Tibial nerve (tissue), 4 donors: ENCODE results near the gene DUS1L. TPM values are rescaled to one million over a fixed set of nuclear protein-coding genes. Genes with fewer than 3 reads are reported as not detected.

Source experiments
- DNase-seq, 2 donors: peaks; one replicate each; pipeline ENCODE4 v3.0.0-alpha.2; 2019; ENCODE audit warnings: low spot score in 2 of 2
- H3K27ac ChIP-seq, 4 donors: fragments of 200-600 bp; sonication (generic) in 3 of 4; one replicate each; pipeline ENCODE4 v1.5.1; 2017 to 2019; ENCODE audit warnings: mild to moderate bottlenecking in 1 of 4
- H3K27me3 ChIP-seq, 2 donors: fragments of 200-600 bp; sonication (generic) in 1 of 2; one replicate each; pipeline versions ENCODE4 v1.5.1 to v1.6.0; 2017 to 2019
- H3K36me3 ChIP-seq, 3 donors: fragments of 200-600 bp; sonication (generic); one replicate each; pipeline ENCODE4 v1.5.1; 2018 to 2019
- H3K4me1 ChIP-seq, 4 donors: fragments of 200-600 bp; sonication (generic) in 3 of 4; one replicate each; pipeline ENCODE4 v1.5.1; 2017 to 2019
- H3K4me3 ChIP-seq, 4 donors: fragments of 200-600 bp; sonication (generic) in 3 of 4; one replicate each; pipeline ENCODE4 v1.5.1; 2017 to 2019; ENCODE audit warnings: mild to moderate bottlenecking in 1 of 4, moderate library complexity in 1 of 4
- H3K9me3 ChIP-seq, 4 donors: fragments of 200-600 bp; sonication (generic) in 3 of 4; one replicate each; pipeline ENCODE4 v1.5.1; 2017 to 2019
- CTCF ChIP-seq, 5 experiments: fragments of 200-600 bp in 3 of 5; fragments of 450-650 bp in 2 of 5; sonication (generic) in 3 of 5; IDR thresholded peaks; one replicate each; pipeline ENCODE4 v1.5.1; 2016 to 2019; ENCODE audit warnings: antibody characterized with exemption in 5 of 5, mild to moderate bottlenecking in 3 of 5, moderate library complexity in 2 of 5
- EP300 ChIP-seq, 2 donors: sonication (generic); formaldehyde crosslinking; IDR thresholded peaks; one replicate each; pipeline ENCODE4 v1.6.1; 2017; ENCODE audit warnings: antibody characterized with exemption in 2 of 2, mild to moderate bottlenecking in 1 of 2
- POLR2A ChIP-seq, 2 donors: fragments of 450-650 bp; IDR thresholded peaks; one replicate each; pipeline ENCODE4 v1.6.1; 2017; ENCODE audit warnings: antibody characterized with exemption in 2 of 2, mild to moderate bottlenecking in 2 of 2, moderate library complexity in 2 of 2
- WGBS, 2 donors: methylation state at CpG; one replicate each; pipeline ENCODE4 v1.1.5; 2018; 5-methylcytosine and 5-hydroxymethylcytosine counted together
- total RNA-seq, 4 donors: library from RNA; depleted of rRNA; stranded (reverse); fragments of >200 nt; gene quantifications; one replicate each; pipeline ENCODE4 v1.1.0, GENCODE V29; 2016

Gene DUS1L
- total RNA-seq, 4 donors from 2014 or later = 85.2 to 179 (median 106) TPM

- no peak overlapping the region for H3K4me3 ChIP-seq
- no peaks in the 10 kb centered on the region for H3K27me3 ChIP-seq
- no peaks in the 10 kb centered on the region for H3K9me3 ChIP-seq
- H3K27ac ChIP-seq = no peak overlapping the region
- peaks cover 3 to 55% (median 19%) of the 10 kb centered on the region in 4 donors for H3K4me1 ChIP-seq
- no peak for DNase-seq
- H3K36me3 ChIP-seq = peaks cover 0 to 76% (median 23%) of the 10 kb centered on the region in 3 donors
- WGBS, 2 donors = 90 to 91% methylated on average over 18 to 26 of the region's 28 CpGs
- TF ChIP-seq POLR2A (IDR thresholded peaks at IDR 0.05) (no peak), CTCF (IDR thresholded peaks at IDR 0.05) (no peak), EP300 (IDR thresholded peaks at IDR 0.05) (no peak)
Measured at GRCh38 chr17:82053556-82054263, 11.9 kb downstream of the DUS1L start.

- DNase-seq = no peak
- peak overlapping the region in 2 of 4 donors; percentile 69 to 95 for H3K4me3 ChIP-seq
- peaks cover 0 to 76% (median 23%) of the 10 kb centered on the region in 3 donors for H3K36me3 ChIP-seq
- no peaks in the 10 kb centered on the region for H3K9me3 ChIP-seq
- peaks cover 3 to 61% (median 19%) of the 10 kb centered on the region in 4 donors for H3K4me1 ChIP-seq
- H3K27ac ChIP-seq = peak overlapping the region in 1 of 4 donors; percentile 90
- H3K27me3 ChIP-seq = no peaks in the 10 kb centered on the region
- 87 to 90% methylated on average over 12 to 19 of the region's 19 CpGs for WGBS, 2 donors
- no peak for TF ChIP-seq POLR2A (IDR thresholded peaks at IDR 0.05)
- no peak for TF ChIP-seq EP300 (IDR thresholded peaks at IDR 0.05)
- TF ChIP-seq CTCF (IDR thresholded peaks at IDR 0.05) = no peak
Measured at GRCh38 chr17:82053130-82053529, 12.5 kb downstream of the DUS1L start.

GRCh38 chr17:82052638-82053059 is 13.0 kb downstream of the DUS1L start:
- Histone ChIP-seq H3K27me3 (no peaks in the 10 kb centered on the region), H3K4me1 (peaks cover 3 to 62% (median 19%) of the 10 kb centered on the region in 4 donors), H3K9me3 (no peaks in the 10 kb centered on the region), H3K4me3 (peak overlapping the region; percentile 69 to 95 (median 78)), H3K36me3 (peaks cover 3 to 76% (median 23%) of the 10 kb centered on the region in 3 donors), H3K27ac (peak overlapping the region in 3 of 4 donors; percentile 15 to 90 (median 71))
- no peak for DNase-seq
- WGBS, 2 donors = 26 to 30% methylated on average over 18 of the region's 19 CpGs
- TF ChIP-seq CTCF (IDR thresholded peaks at IDR 0.05) (no peak), POLR2A (IDR thresholded peaks at IDR 0.05) (no peak), EP300 (IDR thresholded peaks at IDR 0.05) (no peak)

GRCh38 chr17:82051776-82052637 is 13.6 kb downstream of the DUS1L start, which contains the start of the genes GPS1 and RFNG:
Gene GPS1 (plus strand): TSS chr17:82051898. CDS start chr17:82051932, 34 bp downstream.
Gene RFNG (minus strand): TSS chr17:82051811. CDS start chr17:82051766, 45 bp downstream.
- 0 to 2% methylated on average over 8 to 13 of the region's 94 CpGs for WGBS, 2 donors
- Histone ChIP-seq H3K36me3 (peaks cover 3 to 76% (median 18%) of the 10 kb centered on the region in 3 donors), H3K27me3 (no peaks in the 10 kb centered on the region), H3K9me3 (no peaks in the 10 kb centered on the region), H3K4me1 (peaks cover 3 to 62% (median 19%) of the 10 kb centered on the region in 4 donors), H3K4me3 (peak within 1 kb of the TSS; percentile 69 to 95 (median 78)), H3K27ac (peak within 1 kb of the TSS; percentile 65 to 90 (median 72))
- DNase-seq = peak; percentile 64 to 66
- peak in 1 of 5 experiments; percentile 8 for TF ChIP-seq CTCF (IDR thresholded peaks at IDR 0.05)
- peak in 1 of 2 donors; percentile 48 for TF ChIP-seq EP300 (IDR thresholded peaks at IDR 0.05)
- peak; percentile 9 to 47 for TF ChIP-seq POLR2A (IDR thresholded peaks at IDR 0.05)
